HEK293 (cell line): ENCODE results near the gene DNTTIP2.
"Not testable (repeated sequence)": the region's sequence is repeated elsewhere in the genome, so short reads cannot be mapped to it uniquely, and the experiment has no call there.

Experiments
- CTCF ChIA-PET: fragments of 350-600 bp; formaldehyde crosslinking; extraction: SDS; loops from one replicate; lab custom pipeline; 2021; ENCODE audit warnings: antibody characterized with exemption; lab: Yijun Ruan, JAX
- POLR2A ChIA-PET: fragments of 300-600 bp; formaldehyde crosslinking; extraction: SDS; loops from one replicate; lab custom pipeline; 2020; ENCODE audit warnings: antibody characterized with exemption, inconsistent platforms; lab: Yijun Ruan, JAX
- H3K27ac ChIP-seq: fragments of 200-500 bp; sonication (Bioruptor generic); 2 replicates; pipeline ENCODE4 v1.5.1; 2014; ENCODE audit warnings: low read depth, low read length, control low read depth, inconsistent platforms; ENCODE audit errors: extremely low read depth
- H3K36me3 ChIP-seq, 2 experiments: fragments of 200-500 bp in 1 of 2; sonication (Bioruptor generic) in 1 of 2; 1 replicate in 1 of 2; 2 replicates in 1 of 2; pipeline ENCODE4 v1.5.1; 2014 to 2017; ENCODE audit warnings: inconsistent platforms in 2 of 2, low read length in 2 of 2; ENCODE audit not compliant: control insufficient read depth in 2 of 2, insufficient read depth in 1 of 2
- H3K4me1 ChIP-seq: fragments of 200-500 bp; sonication (Bioruptor generic); 2 replicates; pipeline ENCODE4 v1.5.1; 2014; ENCODE audit warnings: mild to moderate bottlenecking, low read length, inconsistent platforms; ENCODE audit not compliant: control insufficient read depth, insufficient read depth
- H3K4me3 ChIP-seq: 2 replicates; pipeline ENCODE4 v1.5.1; 2011; ENCODE audit warnings: low read depth, mild to moderate bottlenecking, control low read depth, low read length, moderate library complexity
- H3K9me3 ChIP-seq: fragments of 200-500 bp; sonication (Bioruptor generic); 2 replicates; pipeline ENCODE4 v1.5.1; 2014; ENCODE audit warnings: low read depth, low read length, inconsistent platforms; ENCODE audit not compliant: control insufficient read depth, insufficient read depth
- BCL11B ChIP-seq: fragments of 450-650 bp; formaldehyde crosslinking; IDR thresholded peaks from 2 replicates; pipeline ENCODE4 v1.5.1; 2016; ENCODE audit warnings: low read depth, missing biosample characterization, missing genetic modification characterization
- KLF10 ChIP-seq: fragments of 450-650 bp; IDR thresholded peaks from 2 replicates; pipeline ENCODE4 v1.5.1; 2018; ENCODE audit warnings: missing biosample characterization, mild to moderate bottlenecking, missing genetic modification characterization
- KLF8 ChIP-seq: fragments of 450-650 bp; formaldehyde crosslinking; IDR thresholded peaks from 2 replicates; pipeline ENCODE4 v1.5.1; 2016; ENCODE audit warnings: missing biosample characterization, missing genetic modification characterization
- MYNN ChIP-seq: fragments of 450-650 bp; formaldehyde crosslinking; IDR thresholded peaks from 2 replicates; pipeline ENCODE4 v1.5.1; 2016; ENCODE audit warnings: missing biosample characterization, missing genetic modification characterization, borderline replicate concordance
- SETDB1 ChIP-seq: IDR thresholded peaks from one replicate; pipeline ENCODE4 v1.6.1; 2017; ENCODE audit warnings: mild to moderate bottlenecking, low read length, moderate library complexity, mixed read lengths; ENCODE audit not compliant: insufficient read length
- SP7 ChIP-seq: fragments of 450-650 bp; formaldehyde crosslinking; IDR thresholded peaks from 2 replicates; pipeline ENCODE4 v1.5.1; 2016; ENCODE audit warnings: missing biosample characterization, missing genetic modification characterization
- TRIM28 ChIP-seq: IDR thresholded peaks from 2 replicates; pipeline ENCODE4 v1.6.1; 2011; ENCODE audit warnings: low read length, control low read depth, borderline replicate concordance
- ZBTB10 ChIP-seq: fragments of 450-650 bp; formaldehyde crosslinking; IDR thresholded peaks from 2 replicates; pipeline ENCODE4 v1.5.1; 2016; ENCODE audit warnings: missing biosample characterization, missing genetic modification characterization
- ZBTB7A ChIP-seq: fragments of 450-650 bp; formaldehyde crosslinking; IDR thresholded peaks from 2 replicates; pipeline ENCODE4 v1.5.1; 2016; ENCODE audit warnings: low read depth, missing biosample characterization, missing genetic modification characterization
- ZEB2 ChIP-seq: fragments of 450-650 bp; formaldehyde crosslinking; IDR thresholded peaks from 2 replicates; pipeline ENCODE4 v1.5.1; 2016; ENCODE audit warnings: missing biosample characterization, missing genetic modification characterization
- ZNF114 ChIP-seq: fragments of 450-650 bp; formaldehyde crosslinking; IDR thresholded peaks from 2 replicates; pipeline ENCODE4 v1.5.0; 2017; ENCODE audit warnings: missing biosample characterization, missing genetic modification characterization
- ZNF16 ChIP-seq: fragments of 450-650 bp; formaldehyde crosslinking; IDR thresholded peaks from 2 replicates; pipeline ENCODE4 v1.5.1; 2016; ENCODE audit warnings: low read depth, missing biosample characterization, missing genetic modification characterization
- ZNF221 ChIP-seq: fragments of 450-650 bp; formaldehyde crosslinking; IDR thresholded peaks from 2 replicates; pipeline ENCODE4 v1.5.1; 2017; ENCODE audit warnings: missing biosample characterization, missing genetic modification characterization, borderline replicate concordance
- ZNF350 ChIP-seq: fragments of 450-650 bp; formaldehyde crosslinking; IDR thresholded peaks from 2 replicates; pipeline ENCODE4 v1.5.0; 2017; ENCODE audit warnings: missing biosample characterization, mild to moderate bottlenecking, missing genetic modification characterization
- ZNF354C ChIP-seq: fragments of 450-650 bp; formaldehyde crosslinking; IDR thresholded peaks from 2 replicates; pipeline ENCODE4 v1.5.1; 2016; ENCODE audit warnings: missing biosample characterization, missing genetic modification characterization, low read depth, borderline replicate concordance
- ZNF37A ChIP-seq: fragments of 450-650 bp; IDR thresholded peaks from 2 replicates; pipeline ENCODE4 v1.5.1; 2018; ENCODE audit warnings: missing biosample characterization, missing genetic modification characterization
- ZNF513 ChIP-seq: fragments of 450-650 bp; IDR thresholded peaks from 2 replicates; pipeline ENCODE4 v1.5.1; 2018; ENCODE audit warnings: missing biosample characterization, missing genetic modification characterization
- ZNF514 ChIP-seq: fragments of 450-650 bp; formaldehyde crosslinking; IDR thresholded peaks from 2 replicates; pipeline ENCODE4 v1.5.1; 2016; ENCODE audit warnings: missing biosample characterization, missing genetic modification characterization
- ZNF544 ChIP-seq: fragments of 450-650 bp; formaldehyde crosslinking; IDR thresholded peaks from 2 replicates; pipeline ENCODE4 v1.5.0; 2017; ENCODE audit warnings: missing biosample characterization, missing genetic modification characterization
- ZNF654 ChIP-seq: fragments of 450-650 bp; formaldehyde crosslinking; IDR thresholded peaks from 2 replicates; pipeline ENCODE4 v1.5.1; 2016; ENCODE audit warnings: low read depth, missing biosample characterization, missing genetic modification characterization
- ZNF776 ChIP-seq: fragments of 450-650 bp; formaldehyde crosslinking; IDR thresholded peaks from 2 replicates; pipeline ENCODE4 v1.5.0; 2017; ENCODE audit warnings: missing biosample characterization, missing genetic modification characterization, borderline replicate concordance

Gene DNTTIP2

GRCh38 chr1:93851878-93852277 is 27.1 kb downstream of the DNTTIP2 start:
- ChIA-PET CTCF (interaction anchor here (1.3 to 4.9 kb wide), 2 partner anchors 14 to 224 kb away, joined by 3 to 25 read pairs; no protein-coding TSS in a partner anchor), POLR2A (no interaction called here)
- H3K4me1 ChIP-seq = no peaks in the 10 kb centered on the region
- no peak overlapping the region for H3K27ac ChIP-seq
- H3K9me3 ChIP-seq = no peaks in the 10 kb centered on the region
- H3K4me3 ChIP-seq = no peak overlapping the region
- H3K36me3 ChIP-seq = no peaks in the 10 kb centered on the region
- TF ChIP-seq ZNF354C (tag by site-specific recombination) (no peak), ZNF37A (tag by site-specific recombination) (no peak)

GRCh38 chr1:93851327-93851712 is 27.7 kb downstream of the DNTTIP2 start:
- CTCF ChIA-PET = interaction anchor here (1.3 to 4.9 kb wide), 2 partner anchors 14 to 223 kb away, joined by 3 to 25 read pairs; no protein-coding TSS in a partner anchor
- Histone ChIP-seq H3K27ac (no peak overlapping the region), H3K9me3 (no peaks in the 10 kb centered on the region), H3K36me3 (no peaks in the 10 kb centered on the region), H3K4me3 (no peak overlapping the region), H3K4me1 (no peaks in the 10 kb centered on the region)
- POLR2A ChIA-PET = no interaction called here
- no peak for TF ChIP-seq SP7 (tag by site-specific recombination)
- TF ChIP-seq BCL11B (tag by site-specific recombination) = no peak
- TF ChIP-seq KLF8 (tag by site-specific recombination) = no peak
- no peak for TF ChIP-seq ZNF776
- TF ChIP-seq MYNN = no peak
- TF ChIP-seq ZNF513 (tag by site-specific recombination) = no peak
- no peak for TF ChIP-seq ZNF16 (tag by site-specific recombination)
- TF ChIP-seq KLF10 = no peak
- TF ChIP-seq ZNF114 (tag by site-specific recombination) = no peak
- no peak for TF ChIP-seq ZNF350
- TF ChIP-seq ZBTB7A (tag by site-specific recombination) = no peak
- no peak for TF ChIP-seq ZNF544 (tag by site-specific recombination)
- no peak for TF ChIP-seq ZNF514 (tag by site-specific recombination)
- no peak for TF ChIP-seq ZEB2
- no peak for TF ChIP-seq ZNF221 (tag by site-specific recombination)
- TF ChIP-seq ZBTB10 (tag by site-specific recombination) = no peak

GRCh38 chr1:93850687-93851326 is 28.2 kb downstream of the DNTTIP2 start:
- H3K4me3 ChIP-seq, H3K27ac ChIP-seq, H3K9me3 ChIP-seq, H3K36me3 ChIP-seq, H3K4me1 ChIP-seq, POLR2A ChIA-PET: not testable (repeated sequence)
- 0 out of 2 replicates have a peak, but pooled peaks have one; percentile 15 for TF ChIP-seq ZNF654
- peak; percentile 59; the same call in 1 of the 2 replicates for TF ChIP-seq TRIM28
- peak; percentile 88 for TF ChIP-seq SETDB1
- CTCF ChIA-PET = interaction anchor here (0.6 to 4.9 kb wide), 4 partner anchors 13 to 223 kb away, joined by 3 to 25 read pairs (median 3); no protein-coding TSS in a partner anchor
